ENCODE results near the gene B3GALNT1.

DNA sequence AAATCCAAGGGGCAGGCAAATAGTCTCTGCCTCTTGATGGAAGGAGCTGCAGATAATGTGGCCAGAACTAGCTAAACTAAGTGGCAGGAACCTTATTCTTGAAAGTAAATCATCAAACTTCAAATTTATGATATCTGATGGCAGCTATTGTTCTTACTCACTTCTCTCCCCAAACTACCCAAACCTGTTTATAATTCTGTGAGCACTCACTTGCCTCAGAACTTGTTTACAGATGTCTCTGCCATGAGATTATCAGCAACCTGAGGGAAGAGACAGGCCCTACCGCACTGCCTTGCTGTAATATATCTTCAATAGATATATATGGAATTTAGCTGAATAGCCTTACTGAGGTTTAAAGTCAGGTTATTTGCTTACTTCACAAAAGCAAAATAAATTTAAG is 2.2 kb upstream of the B3GALNT1 start:
- TF ChIP-seq POLR2A (IDR thresholded peaks at IDR 0.05; ENCODE audit: low read depth, low read length): no peak
- TF ChIP-seq POLR2AphosphoS5 (IDR thresholded peaks at IDR 0.05; ENCODE audit: low read depth, low read length): no peak

All from GM12892 (cell line).